Adrenal gland (tissue), 5 donors: ENCODE results near the gene PLXNA4.

Experiments
- CTCF ChIP-seq, 6 experiments: fragments of 450-650 bp in 4 of 6; fragments of 200-600 bp in 2 of 6; sonication (generic) in 1 of 6; IDR thresholded peaks; 1 replicate in 5 of 6; 2 replicates in 1 of 6; pipeline versions ENCODE4 v1.5.1 to v1.8.0; 2016 to 2021; ENCODE audit warnings: antibody characterized with exemption in 6 of 6, mild to moderate bottlenecking in 2 of 6, moderate library complexity in 1 of 6
- POLR2A ChIP-seq, 2 donors: fragments of 450-650 bp; IDR thresholded peaks; one replicate each; pipeline ENCODE4 v1.6.1; 2017; ENCODE audit warnings: antibody characterized with exemption in 2 of 2, mild to moderate bottlenecking in 2 of 2, moderate library complexity in 1 of 2
- donor health status: DM: no; HTN: no; CAD: no.

GRCh38 chr7:132455378-132455777, 120.9 kb downstream of the PLXNA4 start:
- TF ChIP-seq CTCF (IDR thresholded peaks at IDR 0.05) (no peak), POLR2A (IDR thresholded peaks at IDR 0.05) (no peak)
